DND-41 (cell line): ENCODE data around the gene FADS2.

ENCODE experiments used
- ATAC-seq: fragments of 200-7000 bp; cut with Tn5 transposase; 3 replicates; pipeline ENCODE4 v1.9.1; 2021; ENCODE audit warnings: low read depth; ENCODE audit not compliant: insufficient read depth
- DNase-seq: peaks from one replicate; pipeline ENCODE4 v3.0.0-alpha.2; 2020
- H2AFZ ChIP-seq: 2 replicates; pipeline ENCODE4 v1.6.0; 2012; ENCODE audit warnings: low read depth, low read length
- H3K27ac ChIP-seq: 2 replicates; pipeline ENCODE4 v1.5.1; 2012; ENCODE audit warnings: low read length, inconsistent platforms
- H3K27me3 ChIP-seq: fragments of 200-600 bp; sonication (generic); 2 replicates; pipeline ENCODE4 v1.6.0; 2012; ENCODE audit warnings: low read length, mild to moderate bottlenecking, inconsistent platforms; ENCODE audit not compliant: insufficient read depth, poor library complexity
- H3K36me3 ChIP-seq: 2 replicates; pipeline ENCODE4 v1.5.1; 2012; ENCODE audit warnings: low read length, inconsistent platforms; ENCODE audit not compliant: insufficient read depth
- H3K4me1 ChIP-seq: 2 replicates; pipeline ENCODE4 v1.5.1; 2012; ENCODE audit warnings: mild to moderate bottlenecking, low read length; ENCODE audit not compliant: insufficient read depth
- H3K4me2 ChIP-seq: 2 replicates; pipeline ENCODE4 v1.6.0; 2012; ENCODE audit warnings: mild to moderate bottlenecking, moderate library complexity, low read length, inconsistent platforms; ENCODE audit not compliant: insufficient read depth
- H3K4me3 ChIP-seq, 2 experiments: fragments of 200-600 bp in 1 of 2; shearing (Covaris generic) in 1 of 2; 2 replicates each; pipeline ENCODE4 v1.5.1; 2012 to 2016; ENCODE audit warnings: inconsistent platforms in 2 of 2, low read length in 2 of 2, mild to moderate bottlenecking in 2 of 2, low read depth in 1 of 2, moderate library complexity in 1 of 2
- H3K79me2 ChIP-seq: 2 replicates; pipeline ENCODE4 v1.6.0; 2012; ENCODE audit warnings: low read length, inconsistent platforms; ENCODE audit not compliant: insufficient read depth
- H3K9ac ChIP-seq: 2 replicates; pipeline ENCODE4 v1.6.0; 2012; ENCODE audit warnings: low read depth, mild to moderate bottlenecking, inconsistent platforms, low read length, moderate library complexity
- H3K9me3 ChIP-seq: 2 replicates; pipeline ENCODE4 v1.5.1; 2012; ENCODE audit warnings: low read length, moderate library complexity, mild to moderate bottlenecking, inconsistent platforms; ENCODE audit not compliant: insufficient read depth, severe bottlenecking
- H4K20me1 ChIP-seq: 2 replicates; pipeline ENCODE4 v1.6.0; 2012; ENCODE audit warnings: low read length; ENCODE audit not compliant: insufficient read depth
- EZH2 ChIP-seq: IDR thresholded peaks from 3 replicates; pipeline ENCODE4 v1.6.1; 2012; ENCODE audit warnings: borderline replicate concordance, low read depth, mild to moderate bottlenecking, moderate library complexity, low read length, inconsistent platforms; ENCODE audit not compliant: severe bottlenecking
- TF ChIP-seq, protein P1 (sequence below): IDR thresholded peaks from 2 replicates; pipeline ENCODE4 v1.5.1; 2012; ENCODE audit warnings: borderline replicate concordance, low read length, moderate library complexity, mild to moderate bottlenecking; ENCODE audit not compliant: poor library complexity, severe bottlenecking; ENCODE audit errors: extremely low read depth

Gene FADS2

DNA sequence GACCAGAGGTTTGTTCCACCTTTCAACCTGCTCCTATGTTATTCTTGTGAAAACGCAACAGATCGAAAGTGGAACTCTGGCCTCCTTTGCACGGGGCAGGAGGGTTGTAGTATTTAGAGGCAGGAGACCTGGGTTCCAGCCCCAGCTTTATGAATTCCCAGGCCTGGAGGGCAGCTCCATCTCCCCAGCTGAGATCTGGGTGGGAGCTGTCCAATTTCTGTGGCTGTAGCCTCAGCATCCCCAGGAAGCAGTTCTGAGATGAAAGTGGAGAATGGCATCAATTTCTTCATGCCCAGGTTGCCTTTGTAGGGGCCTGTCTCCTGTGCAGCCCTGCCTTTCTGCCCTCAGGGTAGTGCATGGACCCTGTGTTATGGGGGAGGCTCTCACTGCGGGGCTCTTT, 4.1 kb downstream of the FADS2 start:
- Histone ChIP-seq H3K4me1 (peaks cover 70% of the 10 kb centered on the region), H3K79me2 (peaks cover 94% of the 10 kb centered on the region), H3K4me2 (peak overlapping the region; percentile 81), H2AFZ (no peak overlapping the region), H3K9ac (peak overlapping the region; percentile 90), H3K36me3 (peaks cover 72% of the 10 kb centered on the region), H4K20me1 (peaks cover 43% of the 10 kb centered on the region), H3K27me3 (no peaks in the 10 kb centered on the region), H3K9me3 (no peaks in the 10 kb centered on the region), H3K27ac (peak overlapping the region; percentile 99), H3K4me3 (peak overlapping the region in 1 of 2 experiments; percentile 84; a peak in 1 of 4 replicates)
- ATAC-seq (no peak), DNase-seq (no peak)
- no peak for TF ChIP-seq EZH2
- TF ChIP-seq, protein P1, sequence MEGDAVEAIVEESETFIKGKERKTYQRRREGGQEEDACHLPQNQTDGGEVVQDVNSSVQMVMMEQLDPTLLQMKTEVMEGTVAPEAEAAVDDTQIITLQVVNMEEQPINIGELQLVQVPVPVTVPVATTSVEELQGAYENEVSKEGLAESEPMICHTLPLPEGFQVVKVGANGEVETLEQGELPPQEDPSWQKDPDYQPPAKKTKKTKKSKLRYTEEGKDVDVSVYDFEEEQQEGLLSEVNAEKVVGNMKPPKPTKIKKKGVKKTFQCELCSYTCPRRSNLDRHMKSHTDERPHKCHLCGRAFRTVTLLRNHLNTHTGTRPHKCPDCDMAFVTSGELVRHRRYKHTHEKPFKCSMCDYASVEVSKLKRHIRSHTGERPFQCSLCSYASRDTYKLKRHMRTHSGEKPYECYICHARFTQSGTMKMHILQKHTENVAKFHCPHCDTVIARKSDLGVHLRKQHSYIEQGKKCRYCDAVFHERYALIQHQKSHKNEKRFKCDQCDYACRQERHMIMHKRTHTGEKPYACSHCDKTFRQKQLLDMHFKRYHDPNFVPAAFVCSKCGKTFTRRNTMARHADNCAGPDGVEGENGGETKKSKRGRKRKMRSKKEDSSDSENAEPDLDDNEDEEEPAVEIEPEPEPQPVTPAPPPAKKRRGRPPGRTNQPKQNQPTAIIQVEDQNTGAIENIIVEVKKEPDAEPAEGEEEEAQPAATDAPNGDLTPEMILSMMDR, result no peak

DNA sequence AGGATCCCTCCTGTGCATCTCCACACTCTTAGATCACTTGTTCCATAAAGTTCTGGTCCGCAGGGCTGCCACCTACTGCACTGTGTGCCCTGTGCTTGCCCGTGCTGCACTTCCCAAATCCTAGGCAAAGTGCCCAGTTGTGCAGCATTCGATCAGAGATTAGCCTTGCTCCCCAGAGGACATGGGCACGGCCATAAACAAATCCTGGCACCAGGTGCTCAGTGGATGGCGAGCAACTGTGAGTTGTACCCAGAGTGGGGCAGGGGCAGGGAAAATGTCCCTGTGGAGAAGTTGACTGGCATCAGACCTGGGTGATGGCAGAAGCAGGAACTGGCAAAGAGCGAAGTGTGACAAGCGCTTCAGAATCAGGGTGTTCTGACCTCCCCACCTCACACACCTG, 4.7 kb downstream of the FADS2 start:
- H3K4me2 ChIP-seq, result peak overlapping the region; percentile 81
- ATAC-seq, result no peak
- no peaks in the 10 kb centered on the region for H3K27me3 ChIP-seq
- H3K9ac ChIP-seq, result peak overlapping the region; percentile 90
- peaks cover 95% of the 10 kb centered on the region for H3K79me2 ChIP-seq
- H3K36me3 ChIP-seq, result peaks cover 77% of the 10 kb centered on the region
- no peak for DNase-seq
- peak overlapping the region; percentile 99 for H3K27ac ChIP-seq
- H3K4me1 ChIP-seq, result peaks cover 72% of the 10 kb centered on the region
- H2AFZ ChIP-seq, result no peak overlapping the region
- peak overlapping the region in 1 of 2 experiments; percentile 84; a peak in 2 of 4 replicates for H3K4me3 ChIP-seq
- H3K9me3 ChIP-seq, result no peaks in the 10 kb centered on the region
- TF ChIP-seq, protein P1, result no peak
- TF ChIP-seq EZH2, result no peak
- H4K20me1 ChIP-seq, result peaks cover 49% of the 10 kb centered on the region

DNA sequence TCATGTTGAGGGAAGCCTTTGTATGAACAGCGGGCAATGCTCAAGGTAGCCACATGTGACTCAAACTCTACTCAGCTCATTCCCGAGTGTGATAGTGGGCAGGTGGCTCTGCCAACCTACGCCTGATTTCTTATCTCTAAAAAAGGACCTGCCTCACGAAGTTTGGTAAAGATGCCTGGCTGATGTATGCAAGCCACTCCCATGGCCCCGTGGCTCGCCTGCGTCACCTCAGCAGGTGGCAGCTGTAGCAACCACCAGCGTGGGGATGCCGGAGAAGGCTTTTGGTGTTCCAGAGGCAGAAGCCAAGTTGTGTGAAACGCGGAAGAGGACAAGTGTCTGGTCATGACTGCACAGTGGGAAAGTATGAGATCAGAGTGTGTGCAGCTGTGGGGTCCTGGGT, 5.4 kb downstream of the FADS2 start:
- TF ChIP-seq, protein P1, result no peak
- TF ChIP-seq EZH2, result no peak
- H3K36me3 ChIP-seq, result peaks cover 81% of the 10 kb centered on the region
- peak overlapping the region; percentile 90 for H3K9ac ChIP-seq

More for the DNA sequence above, 5.4 kb downstream of the FADS2 start:
- Histone ChIP-seq H3K79me2 (peaks cover 97% of the 10 kb centered on the region), H2AFZ (no peak overlapping the region), H3K27me3 (no peaks in the 10 kb centered on the region), H4K20me1 (peaks cover 56% of the 10 kb centered on the region), H3K27ac (peak overlapping the region; percentile 99), H3K4me2 (peak overlapping the region; percentile 81), H3K4me1 (peaks cover 72% of the 10 kb centered on the region), H3K9me3 (no peaks in the 10 kb centered on the region), H3K4me3 (peak overlapping the region in 1 of 2 experiments; percentile 84; a peak in 2 of 4 replicates)
- ATAC-seq, result no peak
- DNase-seq, result no peak
